CD14-positive monocyte (primary cell): ENCODE measurements around the gene ATG4C. TPM values are rescaled to one million over a fixed set of nuclear protein-coding genes. Genes with fewer than 3 reads are reported as not detected.

Experiments used
- DNase-seq, 3 donors: peaks; one replicate each; pipeline ENCODE4 v3.0.0-alpha.2; 2011 to 2022
- H2AFZ ChIP-seq: 2 replicates; pipeline ENCODE4 v1.6.0; 2012; ENCODE audit warnings: mild to moderate bottlenecking, low read depth, low read length, inconsistent platforms; ENCODE audit not compliant: insufficient read depth, poor library complexity, severe bottlenecking
- H3K27ac ChIP-seq, 2 donors: 1 replicate in 1 of 2; 2 replicates in 1 of 2; pipeline ENCODE4 v1.5.1; 2012 to 2013; ENCODE audit warnings: low read length in 2 of 2, control low read depth in 1 of 2, inconsistent platforms in 1 of 2, low read depth in 1 of 2, mild to moderate bottlenecking in 1 of 2
- H3K27me3 ChIP-seq, 2 donors: one replicate each; pipeline versions ENCODE4 v1.6.0 to v1.6.1; 2011 to 2013; ENCODE audit warnings: low read length in 2 of 2; ENCODE audit not compliant: control insufficient read depth in 2 of 2, insufficient read depth in 2 of 2
- H3K36me3 ChIP-seq, 2 donors: replicated peaks in 1 of 2; 1 replicate in 1 of 2; 2 replicates in 1 of 2; pipeline versions ENCODE4 v1.5.1 to v1.6.1; 2012 to 2013; ENCODE audit warnings: low read length in 2 of 2, control low read depth in 1 of 2, inconsistent platforms in 1 of 2, mild to moderate bottlenecking in 1 of 2; ENCODE audit not compliant: insufficient read depth in 2 of 2, control insufficient read depth in 1 of 2
- H3K4me1 ChIP-seq, 2 donors: 1 replicate in 1 of 2; 2 replicates in 1 of 2; pipeline versions ENCODE4 v1.5.1 to v1.6.1; 2012 to 2013; ENCODE audit warnings: low read length in 2 of 2, control low read depth in 1 of 2, inconsistent platforms in 1 of 2, mild to moderate bottlenecking in 1 of 2, moderate library complexity in 1 of 2; ENCODE audit not compliant: insufficient read depth in 2 of 2, control insufficient read depth in 1 of 2
- H3K4me2 ChIP-seq: replicated peaks from 2 replicates; pipeline ENCODE3; 2012; ENCODE audit warnings: low read length, moderate library complexity, mild to moderate bottlenecking; ENCODE audit not compliant: poor library complexity, severe bottlenecking; ENCODE audit errors: extremely low read depth
- H3K4me3 ChIP-seq, 3 experiments: fragments of 200-600 bp in 1 of 3; sonication (generic) in 1 of 3; replicated peaks in 1 of 3; 1 replicate in 2 of 3; 2 replicates in 1 of 3; pipeline ENCODE4 v1.5.1; 2011 to 2013; ENCODE audit warnings: low read length in 3 of 3, mild to moderate bottlenecking in 3 of 3, control low read depth in 2 of 3, low read depth in 2 of 3, inconsistent platforms in 1 of 3, moderate library complexity in 1 of 3
- H3K79me2 ChIP-seq: 2 replicates; pipeline ENCODE4 v1.6.0; 2012; ENCODE audit warnings: mild to moderate bottlenecking, control low read depth, inconsistent platforms, low read length, moderate library complexity; ENCODE audit not compliant: insufficient read depth
- H3K9ac ChIP-seq: 2 replicates; pipeline ENCODE4 v1.6.0; 2017; ENCODE audit warnings: low read length, mild to moderate bottlenecking; ENCODE audit not compliant: insufficient read depth, poor library complexity, severe bottlenecking
- H3K9me3 ChIP-seq, 2 donors: replicated peaks in 1 of 2; 1 replicate in 1 of 2; 2 replicates in 1 of 2; pipeline versions ENCODE4 v1.5.1 to v1.6.1; 2012 to 2013; ENCODE audit warnings: low read length in 2 of 2, control low read depth in 1 of 2; ENCODE audit not compliant: control insufficient read depth in 1 of 2, insufficient read depth in 1 of 2
- H4K20me1 ChIP-seq: 2 replicates; pipeline ENCODE4 v1.6.0; 2012; ENCODE audit warnings: mild to moderate bottlenecking, low read length, control low read depth, moderate library complexity; ENCODE audit not compliant: insufficient read depth
- H3K27ac Mint-ChIP-seq, 7 donors: one replicate each; pipeline ENCODE4 v1.8.0; 2020; ENCODE audit warnings: mild to moderate bottlenecking in 7 of 7, mixed read lengths in 7 of 7, moderate library complexity in 6 of 7, inconsistent platforms in 2 of 7
- H3K27me3 Mint-ChIP-seq, 3 donors: one replicate each; pipeline ENCODE4 v1.8.0; 2021 to 2022; ENCODE audit warnings: low read depth in 3 of 3, mild to moderate bottlenecking in 3 of 3, mixed read lengths in 3 of 3, moderate library complexity in 3 of 3, inconsistent platforms in 1 of 3
- H3K36me3 Mint-ChIP-seq, 2 donors: one replicate each; pipeline ENCODE4 v1.8.0; 2020; ENCODE audit warnings: mixed read lengths in 2 of 2, inconsistent platforms in 1 of 2, mild to moderate bottlenecking in 1 of 2
- H3K4me1 Mint-ChIP-seq: one replicate; pipeline ENCODE4 v1.8.0; 2020; ENCODE audit warnings: mild to moderate bottlenecking, mixed read lengths
- H3K4me3 Mint-ChIP-seq, 2 donors: one replicate each; pipeline ENCODE4 v1.8.0; 2020; ENCODE audit warnings: mild to moderate bottlenecking in 2 of 2, mixed read lengths in 2 of 2, moderate library complexity in 1 of 2
- H3K9me3 Mint-ChIP-seq, 7 donors: one replicate each; pipeline ENCODE4 v1.8.0; 2020 to 2022; ENCODE audit warnings: mixed read lengths in 7 of 7, mild to moderate bottlenecking in 6 of 7, moderate library complexity in 6 of 7, inconsistent platforms in 2 of 7
- CTCF ChIP-seq: fragments of 200-600 bp; IDR thresholded peaks from one replicate; pipeline ENCODE4 v1.8.0; 2022; ENCODE audit warnings: antibody characterized with exemption, mild to moderate bottlenecking
- WGBS: methylation state at CpG from one replicate; pipeline ENCODE4 v1.1.5; 2013; ENCODE audit warnings: missing lambda C conversion rate; ENCODE audit not compliant: insufficient coverage; 5-methylcytosine and 5-hydroxymethylcytosine counted together
- intact Hi-C, 2 donors: fragments of 100-400 bp; cut with micrococcal nuclease; formaldehyde crosslinking; loops; one replicate each; pipeline versions ENCODE4 v1.15.0 to v1.15.1; 2023
- polyA plus RNA-seq, 3 donors: library from polyadenylated mRNA; depleted of rRNA in 1 of 3; unstranded in 2 of 3; stranded (reverse) in 1 of 3; fragments of 300-500 nt in 2 of 3; fragments of >200 nt in 1 of 3; fragmentation: Illumina TruSeq in 2 of 3; gene quantifications; 1 replicate in 2 of 3; 2 replicates in 1 of 3; pipeline ENCODE4 v1.2.3, GENCODE V29; 2012 to 2021

ATG4C gene
- polyA plus RNA-seq, 3 donors = 5.7 to 19.1 (median 17.5) TPM

- Histone ChIP-seq H3K9ac (no peak overlapping the region), H2AFZ (no peak overlapping the region), H3K4me1 (no peaks in the 10 kb centered on the region), H3K79me2 (no peaks in the 10 kb centered on the region), H3K27me3 (peaks cover 93 to 95% of the 10 kb centered on the region in 2 donors), H3K4me2 (no peak overlapping the region), H4K20me1 (no peaks in the 10 kb centered on the region), H3K4me3 (no peak overlapping the region), H3K36me3 (no peaks in the 10 kb centered on the region), H3K9me3 (peaks cover 5 to 26% of the 10 kb centered on the region in 2 donors), H3K27ac (no peak overlapping the region)
- Mint-ChIP-seq H3K9me3 (peaks cover 3 to 18% (median 14%) of the 10 kb centered on the region in 7 donors), H3K27me3 (peaks cover 69 to 86% (median 80%) of the 10 kb centered on the region in 3 donors), H3K4me1 (no peaks in the 10 kb centered on the region), H3K36me3 (no peaks in the 10 kb centered on the region), H3K27ac (no peak overlapping the region), H3K4me3 (peak overlapping the region in 1 of 2 donors; percentile 47)
- intact Hi-C loops = no loop called here
- DNase-seq = no peak
- no peak for TF ChIP-seq CTCF
- WGBS = no CpG with 5 or more reads among the region's 2 CpGs
Measured at GRCh38 chr1:62877579-62877978, 93.6 kb downstream of the ATG4C start.

GRCh38 chr1:62879962-62880361, 96.0 kb downstream of the ATG4C start:
- Mint-ChIP-seq H3K36me3 (no peaks in the 10 kb centered on the region), H3K9me3 (peaks cover 3 to 18% (median 14%) of the 10 kb centered on the region in 7 donors), H3K27me3 (peaks cover 66 to 85% (median 74%) of the 10 kb centered on the region in 3 donors), H3K27ac (no peak overlapping the region), H3K4me1 (no peaks in the 10 kb centered on the region), H3K4me3 (peak overlapping the region in 1 of 2 donors; percentile 56)
- Histone ChIP-seq H3K9me3 (peaks cover 5 to 21% of the 10 kb centered on the region in 2 donors), H3K79me2 (no peaks in the 10 kb centered on the region), H3K27me3 (peaks cover 92 to 96% of the 10 kb centered on the region in 2 donors), H3K36me3 (no peaks in the 10 kb centered on the region), H3K4me3 (no peak overlapping the region), H3K4me2 (no peak overlapping the region), H3K27ac (no peak overlapping the region), H4K20me1 (no peaks in the 10 kb centered on the region), H3K9ac (no peak overlapping the region), H2AFZ (no peak overlapping the region), H3K4me1 (no peaks in the 10 kb centered on the region)
- intact Hi-C loops = no loop called here
- 100% methylated on average over 1 of the region's 1 CpG for WGBS
- no peak for TF ChIP-seq CTCF
- DNase-seq = no peak
